ENCODE results near the gene CLCF1.

DNA sequence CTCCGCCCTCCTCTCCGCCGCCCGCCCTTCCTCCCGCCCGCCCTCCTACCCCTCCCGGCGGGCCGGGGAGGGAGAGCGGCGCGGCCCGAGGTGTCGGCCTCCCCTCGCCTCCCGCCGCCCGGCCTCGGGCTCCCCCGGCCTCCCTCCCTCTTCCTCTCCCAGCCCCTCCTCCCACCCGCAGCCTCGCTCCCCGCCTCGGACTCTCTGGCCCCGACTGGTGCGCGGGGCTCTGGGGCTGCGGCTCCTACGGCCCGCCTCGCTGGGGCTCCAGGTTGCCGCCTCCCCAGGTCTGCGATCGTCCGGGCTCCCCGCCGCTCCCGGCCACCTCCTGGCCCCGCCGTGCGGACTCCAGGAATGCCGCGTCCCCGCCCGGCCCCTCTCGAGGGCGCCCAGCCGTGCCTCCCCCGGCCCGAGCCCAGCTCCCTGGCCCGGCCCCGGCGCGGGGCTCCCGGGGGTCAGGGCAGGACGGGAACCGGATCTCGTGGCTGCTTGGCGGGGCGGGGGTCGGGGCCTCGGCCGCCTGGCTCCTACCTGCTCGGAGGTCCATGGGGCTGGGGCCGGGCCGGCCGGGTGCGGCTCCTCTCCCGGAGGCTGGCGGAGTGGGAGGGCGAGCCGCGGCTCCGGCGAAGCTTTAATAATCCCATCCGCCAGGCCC lies at the start of gene CLCF1:
- TF ChIP-seq, protein P1, sequence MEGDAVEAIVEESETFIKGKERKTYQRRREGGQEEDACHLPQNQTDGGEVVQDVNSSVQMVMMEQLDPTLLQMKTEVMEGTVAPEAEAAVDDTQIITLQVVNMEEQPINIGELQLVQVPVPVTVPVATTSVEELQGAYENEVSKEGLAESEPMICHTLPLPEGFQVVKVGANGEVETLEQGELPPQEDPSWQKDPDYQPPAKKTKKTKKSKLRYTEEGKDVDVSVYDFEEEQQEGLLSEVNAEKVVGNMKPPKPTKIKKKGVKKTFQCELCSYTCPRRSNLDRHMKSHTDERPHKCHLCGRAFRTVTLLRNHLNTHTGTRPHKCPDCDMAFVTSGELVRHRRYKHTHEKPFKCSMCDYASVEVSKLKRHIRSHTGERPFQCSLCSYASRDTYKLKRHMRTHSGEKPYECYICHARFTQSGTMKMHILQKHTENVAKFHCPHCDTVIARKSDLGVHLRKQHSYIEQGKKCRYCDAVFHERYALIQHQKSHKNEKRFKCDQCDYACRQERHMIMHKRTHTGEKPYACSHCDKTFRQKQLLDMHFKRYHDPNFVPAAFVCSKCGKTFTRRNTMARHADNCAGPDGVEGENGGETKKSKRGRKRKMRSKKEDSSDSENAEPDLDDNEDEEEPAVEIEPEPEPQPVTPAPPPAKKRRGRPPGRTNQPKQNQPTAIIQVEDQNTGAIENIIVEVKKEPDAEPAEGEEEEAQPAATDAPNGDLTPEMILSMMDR (IDR thresholded peaks at IDR 0.05) = no peak
- TF ChIP-seq POLR2AphosphoS5 (IDR thresholded peaks at IDR 0.05) = peak in 1 of 3 donors; percentile 7
- no peak for TF ChIP-seq POLR2A (IDR thresholded peaks at IDR 0.05)
